Amniotic epithelial cell (primary cell): ENCODE measurements around the gene HS6ST2.

Source experiments
- DNase-seq: peaks from one replicate; pipeline ENCODE4 v3.0.0-alpha.2; 2010; ENCODE audit warnings: low read depth

HS6ST2 gene

DNA sequence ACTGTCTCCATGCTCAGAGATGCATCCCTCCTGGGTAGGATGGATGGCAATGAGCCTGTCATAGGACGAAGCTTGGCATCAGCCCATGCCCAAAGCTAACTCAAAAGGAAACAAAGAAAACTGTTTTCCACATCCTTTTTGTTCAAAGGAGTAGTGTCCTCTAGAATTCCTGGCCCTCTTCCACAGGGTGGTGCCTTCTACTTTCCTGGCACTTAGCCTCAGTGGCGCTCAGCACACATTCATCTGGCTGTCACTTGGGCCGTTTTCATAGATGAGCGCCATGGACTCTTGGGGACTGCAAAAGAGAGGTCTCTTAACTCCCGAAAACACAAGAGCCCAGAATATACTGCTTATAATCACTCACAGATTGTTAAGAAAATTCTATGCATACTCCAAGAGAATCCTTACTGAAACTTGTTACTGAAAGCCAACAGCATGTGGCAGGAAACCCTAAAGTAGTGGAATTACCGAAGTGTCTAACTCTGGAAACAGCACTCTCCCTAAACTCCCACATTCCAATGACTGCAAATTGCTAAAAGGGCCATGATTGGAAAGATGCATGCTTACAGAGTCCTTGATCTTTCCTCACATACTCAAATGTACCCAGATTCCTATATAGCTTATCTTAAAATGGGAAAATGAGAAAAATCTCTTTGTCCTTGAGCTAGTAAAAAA lies 110.0 kb downstream of the HS6ST2 start:
- no peak for DNase-seq

DNA sequence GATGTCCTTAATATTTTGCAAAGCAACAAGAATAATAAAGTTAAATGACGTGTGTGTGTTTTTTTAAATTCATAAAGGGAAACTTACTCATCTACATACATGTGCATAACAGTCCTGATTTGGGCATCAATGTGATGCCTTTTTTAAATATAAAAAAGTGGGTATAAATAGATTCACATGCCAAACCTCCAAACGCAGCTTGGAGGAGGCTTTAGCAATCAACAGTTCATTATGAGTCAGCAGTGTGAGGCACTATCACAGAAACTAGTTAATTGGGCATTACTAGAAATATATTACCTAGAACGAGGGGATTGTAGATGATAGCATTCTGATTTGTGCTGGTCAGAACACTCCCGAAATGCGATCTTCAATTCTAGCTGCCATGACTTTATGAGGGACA lies 115.1 kb downstream of the HS6ST2 start:
- no peak for DNase-seq

DNA sequence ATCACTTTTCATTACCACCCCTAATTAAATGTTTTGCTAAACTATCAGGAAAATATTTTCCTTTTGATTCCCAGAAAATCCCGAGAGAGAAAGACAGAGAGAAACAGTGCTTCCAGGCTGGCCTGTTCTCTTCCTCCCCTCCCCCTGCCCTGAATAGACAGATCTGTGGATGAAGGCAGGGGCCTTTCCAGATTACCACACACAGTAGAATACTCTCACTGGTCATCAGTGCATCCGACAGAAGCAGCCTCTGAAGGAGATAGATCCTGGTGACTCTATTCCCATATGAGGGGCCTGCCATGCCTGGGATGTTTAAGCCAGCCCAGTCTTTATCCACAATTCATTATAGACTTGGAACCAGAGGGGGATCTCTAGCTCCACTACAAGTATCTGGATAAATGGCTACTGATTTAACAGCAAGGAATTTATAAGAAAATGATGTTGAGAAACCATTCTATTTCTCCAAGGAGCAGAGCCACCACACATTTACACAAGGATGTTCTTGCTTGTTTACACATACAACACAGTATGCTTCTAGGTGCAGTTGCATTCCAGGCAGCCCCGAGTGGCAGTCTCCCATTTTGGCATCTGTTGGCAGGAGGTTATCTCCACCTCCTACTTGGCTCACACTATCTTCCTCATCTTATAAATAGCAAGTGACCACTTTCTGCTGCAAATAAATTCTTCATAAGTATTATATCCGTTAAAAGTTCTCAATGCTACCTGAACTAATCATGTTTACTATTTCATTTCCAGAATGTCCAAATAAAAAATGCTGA lies 115.8 kb downstream of the HS6ST2 start:
- DNase-seq: no peak

DNA sequence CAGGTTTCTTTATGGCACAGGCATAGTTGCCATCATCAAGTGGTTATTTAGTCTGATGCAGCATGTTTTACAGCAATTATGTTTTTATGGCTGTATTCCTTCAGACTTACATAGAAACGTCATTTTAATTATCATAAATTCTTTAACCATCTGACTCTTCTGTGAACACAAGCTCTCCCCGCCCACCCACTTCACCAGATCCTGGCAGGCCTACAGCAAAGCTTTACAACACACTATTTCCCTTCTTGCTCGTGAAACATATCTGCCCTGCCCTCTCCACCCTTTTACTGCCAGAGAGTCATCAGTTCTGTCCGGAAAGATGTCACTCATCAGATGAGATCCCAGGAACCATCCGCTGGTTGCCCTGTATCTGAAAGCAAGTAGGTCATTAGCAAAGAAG lies 120.5 kb downstream of the HS6ST2 start:
- peak; percentile 15 for DNase-seq

DNA sequence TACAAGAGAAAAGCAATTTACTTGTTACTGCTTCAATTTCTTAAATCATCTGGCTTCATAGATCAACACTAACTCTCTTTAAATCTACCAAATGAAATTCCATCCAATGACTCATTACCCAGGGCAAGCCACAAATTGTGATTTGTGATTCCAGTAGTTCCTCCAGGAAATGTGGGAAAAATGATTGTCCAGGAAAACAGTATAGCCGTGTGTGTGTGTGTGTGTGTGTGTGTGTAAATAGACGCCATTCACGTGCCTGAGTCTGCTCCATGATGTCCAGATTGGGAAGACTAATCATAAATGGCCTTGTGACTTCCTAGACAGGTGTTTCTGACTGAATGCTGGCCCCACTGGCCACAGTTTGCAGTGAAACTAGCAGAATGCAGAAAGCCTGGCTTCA lies 121.3 kb downstream of the HS6ST2 start:
- peak; percentile 84 for DNase-seq

DNA sequence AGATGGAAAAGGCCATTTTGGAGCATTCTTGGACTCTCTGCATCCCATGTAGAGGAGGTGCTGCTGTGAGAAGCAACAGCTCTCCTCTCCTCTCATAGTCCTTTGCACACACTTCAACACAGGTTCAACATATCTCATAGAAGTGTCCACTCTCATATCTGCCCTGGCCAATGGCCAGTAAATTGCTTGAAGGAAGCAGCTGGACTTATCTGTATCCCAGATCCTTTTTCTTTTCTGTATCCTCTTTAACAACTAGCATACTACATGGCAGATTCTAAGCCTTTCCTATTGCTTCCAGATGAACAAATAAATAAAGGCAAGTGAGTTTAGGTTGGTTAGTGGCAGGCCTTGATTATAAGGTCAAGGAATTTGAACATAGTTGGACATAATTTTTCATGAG lies 122.0 kb downstream of the HS6ST2 start:
- DNase-seq: no peak

DNA sequence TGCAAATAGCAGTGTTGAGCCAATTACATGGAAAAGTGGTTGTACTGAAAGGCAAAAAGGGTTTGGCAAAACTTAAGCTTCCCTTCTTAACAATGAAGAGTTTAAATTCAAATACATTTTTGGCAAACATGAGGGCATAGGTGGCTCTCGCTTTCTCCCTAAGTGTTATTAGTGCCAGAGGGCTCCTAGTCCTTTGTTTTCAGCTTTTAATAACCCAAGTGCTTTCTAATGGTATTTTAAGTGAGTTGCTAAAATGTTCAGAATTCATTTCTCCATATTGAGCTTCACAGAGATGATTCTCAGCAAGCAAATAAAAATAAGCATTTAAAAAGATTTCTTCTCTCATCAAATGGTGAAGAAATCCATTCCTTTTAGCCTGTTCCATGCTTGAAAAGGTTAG lies 123.7 kb downstream of the HS6ST2 start:
- DNase-seq: no peak

DNA sequence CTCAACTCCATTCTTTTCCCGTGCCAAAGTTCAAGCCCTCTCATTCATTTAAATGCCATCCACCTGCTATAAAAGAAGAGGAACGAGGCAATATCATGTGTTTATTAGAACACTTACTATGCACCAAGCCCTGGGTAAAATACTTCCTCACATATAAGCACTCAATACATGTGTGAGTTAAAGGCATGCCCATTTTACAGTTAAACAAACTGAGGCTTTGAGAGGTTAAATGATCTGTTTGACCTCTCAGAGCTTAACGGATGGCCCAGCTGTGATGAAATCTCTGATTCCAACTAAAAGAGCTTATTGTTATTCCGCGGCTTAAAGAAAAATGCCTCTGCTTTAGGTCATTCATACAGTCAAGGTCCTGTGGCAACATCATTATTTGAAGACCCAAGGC lies 124.3 kb downstream of the HS6ST2 start:
- DNase-seq: no peak

DNA sequence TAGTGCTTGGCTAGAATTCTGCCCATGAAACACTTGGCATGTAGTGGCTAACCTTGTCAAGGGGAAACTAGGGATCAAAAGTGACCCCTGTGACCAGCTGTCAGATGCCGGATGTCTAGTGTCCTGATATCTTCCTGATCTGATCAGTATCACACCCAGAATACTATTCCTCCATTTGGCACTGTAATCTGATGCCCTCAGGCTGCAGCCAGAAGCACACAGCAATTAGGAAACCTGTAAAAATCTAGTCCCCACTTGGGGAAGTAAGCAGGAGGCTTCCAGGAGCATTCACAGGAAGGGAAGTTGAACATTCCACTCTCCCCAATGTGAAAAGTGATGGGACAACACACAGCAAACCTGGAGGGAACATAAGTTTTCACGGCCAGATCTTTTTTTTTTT lies 125.1 kb downstream of the HS6ST2 start:
- no peak for DNase-seq

DNA sequence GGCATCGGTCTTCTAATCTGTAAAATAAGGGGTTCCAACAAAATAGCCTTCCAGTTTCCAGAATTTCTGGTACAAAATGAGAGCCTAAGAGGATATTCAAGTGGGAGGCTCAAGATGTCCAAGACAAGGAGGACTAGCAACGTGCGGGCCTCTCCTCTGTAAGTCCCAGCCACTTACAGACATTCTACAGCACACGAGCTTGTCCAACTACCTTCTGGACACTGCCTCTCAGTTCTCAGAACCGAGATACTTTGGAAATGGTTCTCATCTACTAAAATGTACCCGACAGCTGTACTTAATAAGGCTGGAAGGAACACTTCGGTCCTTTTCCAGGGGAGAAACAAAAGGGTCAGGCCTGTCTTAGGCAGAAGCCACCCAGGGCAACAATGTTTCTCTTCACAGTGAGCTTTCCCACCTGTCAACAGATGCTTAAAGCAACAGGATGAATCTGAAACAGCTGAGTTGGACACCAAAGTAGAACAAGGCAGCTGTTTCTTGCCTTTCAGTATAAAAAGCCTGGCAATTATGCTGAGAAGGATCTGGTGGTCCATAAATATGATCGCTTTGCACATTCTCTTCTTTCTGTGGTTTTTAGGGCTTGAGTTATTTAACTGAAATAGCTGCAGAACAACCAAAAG lies 127.0 kb downstream of the HS6ST2 start:
- no peak for DNase-seq

DNA sequence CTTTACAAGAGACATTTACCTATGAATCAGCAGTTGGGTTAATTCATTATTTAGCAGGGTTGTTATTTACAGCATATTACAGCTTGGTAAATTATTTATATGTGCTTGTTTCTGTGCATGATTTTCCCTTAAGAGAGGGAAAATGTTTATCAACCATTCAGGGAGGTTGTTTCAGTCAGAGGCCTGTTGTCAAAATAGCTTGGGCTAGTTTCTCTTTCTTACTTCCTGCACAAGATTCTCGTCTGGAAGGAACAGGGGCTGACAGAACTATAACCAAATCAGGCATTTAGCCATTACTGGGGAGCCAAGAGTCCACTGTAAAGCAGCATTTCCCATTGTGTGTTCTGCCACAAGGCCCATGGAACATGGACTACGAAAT lies 135.8 kb downstream of the HS6ST2 start:
- no peak for DNase-seq

DNA sequence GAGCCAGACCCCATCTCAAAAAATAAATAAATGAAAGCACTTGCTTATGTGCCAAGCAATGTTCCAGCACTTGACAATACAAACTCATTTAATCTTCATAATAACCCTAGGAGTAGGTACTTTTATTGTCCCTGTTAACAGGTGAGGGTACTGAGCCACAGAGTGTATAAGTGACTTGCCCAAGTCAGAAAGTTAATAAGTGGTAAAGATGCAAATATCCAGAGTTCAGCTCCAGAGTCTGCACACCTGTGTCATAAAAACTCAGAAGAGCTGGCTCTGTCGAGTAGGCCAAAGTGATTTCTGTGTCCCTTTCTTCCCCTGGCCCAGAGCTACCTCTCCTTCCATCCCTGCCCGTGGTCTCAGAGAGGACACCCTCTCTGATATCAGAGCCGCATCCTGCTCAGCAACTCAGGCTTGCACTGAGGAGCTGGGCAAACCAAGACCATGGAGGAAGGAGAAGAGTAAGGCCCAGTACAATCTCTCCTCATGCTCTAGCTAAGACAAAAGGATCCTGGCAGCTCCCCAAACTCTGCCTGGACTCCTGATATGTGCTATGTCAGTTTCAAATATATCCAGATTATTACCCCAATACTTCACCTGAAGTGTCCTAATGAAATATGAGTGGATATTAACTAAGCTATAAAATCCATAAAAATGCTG lies 136.3 kb downstream of the HS6ST2 start:
- no peak for DNase-seq

DNA sequence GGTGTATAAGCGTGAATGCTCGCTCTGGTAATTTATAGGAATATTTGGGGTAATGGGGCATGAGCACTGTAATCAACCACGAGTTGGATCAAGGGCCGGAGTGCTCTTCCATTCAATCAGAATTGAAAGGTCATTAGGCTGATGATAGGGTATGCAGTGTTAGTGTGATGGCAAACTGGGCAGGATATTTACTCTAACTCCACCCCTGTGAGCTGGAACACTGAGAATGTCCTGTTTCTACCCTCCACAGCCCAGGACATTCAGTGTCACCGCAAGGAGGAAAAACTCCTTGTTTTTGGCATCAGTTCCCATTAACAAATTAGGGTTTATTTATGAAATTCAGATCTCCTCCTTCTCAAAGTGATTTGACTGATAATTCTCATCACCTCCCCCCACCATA lies 137.8 kb downstream of the HS6ST2 start:
- no peak for DNase-seq

DNA sequence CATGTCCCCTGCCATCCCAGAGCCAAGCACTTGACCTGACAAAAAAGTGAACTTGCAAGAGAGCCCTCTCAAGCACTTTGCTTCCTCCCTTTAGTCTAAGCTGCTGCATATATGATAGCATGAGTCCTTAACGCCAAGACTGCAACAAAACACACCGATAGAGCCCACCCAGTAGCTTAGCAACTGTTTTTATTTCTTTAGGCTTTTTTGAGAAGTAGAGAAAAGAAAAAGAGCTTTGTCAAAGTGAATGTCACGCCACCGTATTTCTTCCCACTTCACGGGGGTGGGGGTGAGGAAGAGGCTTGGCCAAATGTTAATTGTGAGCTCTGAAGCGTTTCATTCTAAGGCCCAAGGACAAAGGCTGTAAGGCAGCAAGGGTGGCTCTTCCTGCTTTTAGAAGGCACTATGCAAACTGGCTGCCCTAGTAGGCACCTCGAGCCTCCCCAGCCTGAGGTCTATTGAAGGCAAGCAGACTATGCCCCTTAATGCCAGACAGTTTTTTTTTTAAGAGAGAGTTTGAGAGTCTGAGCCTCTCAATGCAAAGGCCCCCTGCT lies 138.6 kb downstream of the HS6ST2 start:
- no peak for DNase-seq

DNA sequence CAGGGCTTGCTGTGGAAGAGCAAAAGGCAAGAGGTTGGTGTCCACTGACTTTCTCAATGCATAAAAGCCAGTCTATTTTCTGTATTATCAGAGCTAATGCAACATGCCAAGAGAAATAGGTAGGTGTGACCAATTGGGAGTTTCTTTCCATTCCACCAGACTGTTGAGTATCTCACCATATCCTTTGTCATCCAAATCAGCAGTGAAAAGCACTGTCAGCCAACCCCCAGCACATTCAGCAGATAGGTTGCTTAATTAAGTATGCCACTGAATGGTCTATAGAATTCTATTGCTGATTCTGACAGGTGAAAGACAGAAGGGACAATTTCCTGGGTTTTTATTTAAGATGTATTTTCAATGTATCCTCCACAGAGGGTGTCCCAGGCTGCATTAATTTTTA lies 139.8 kb downstream of the HS6ST2 start:
- DNase-seq: no peak

DNA sequence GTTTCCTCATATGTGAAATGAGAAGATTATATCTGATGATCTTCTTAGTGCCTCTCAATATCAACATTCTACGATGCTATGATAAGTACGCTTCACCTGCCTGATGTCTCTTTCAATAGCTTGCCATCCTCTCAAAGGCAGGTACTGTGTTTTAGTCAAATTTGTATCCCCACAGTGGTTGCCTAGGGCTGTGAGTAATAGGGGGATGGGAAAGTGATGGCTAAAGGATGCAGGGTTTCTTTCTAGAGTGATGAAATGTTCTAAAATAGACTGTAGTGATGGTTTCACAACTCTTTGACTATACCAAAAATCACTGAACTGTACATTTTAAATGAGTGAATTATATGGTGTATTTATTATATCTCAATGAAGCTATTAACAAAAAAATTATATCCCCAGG lies 142.8 kb downstream of the HS6ST2 start:
- no peak for DNase-seq

DNA sequence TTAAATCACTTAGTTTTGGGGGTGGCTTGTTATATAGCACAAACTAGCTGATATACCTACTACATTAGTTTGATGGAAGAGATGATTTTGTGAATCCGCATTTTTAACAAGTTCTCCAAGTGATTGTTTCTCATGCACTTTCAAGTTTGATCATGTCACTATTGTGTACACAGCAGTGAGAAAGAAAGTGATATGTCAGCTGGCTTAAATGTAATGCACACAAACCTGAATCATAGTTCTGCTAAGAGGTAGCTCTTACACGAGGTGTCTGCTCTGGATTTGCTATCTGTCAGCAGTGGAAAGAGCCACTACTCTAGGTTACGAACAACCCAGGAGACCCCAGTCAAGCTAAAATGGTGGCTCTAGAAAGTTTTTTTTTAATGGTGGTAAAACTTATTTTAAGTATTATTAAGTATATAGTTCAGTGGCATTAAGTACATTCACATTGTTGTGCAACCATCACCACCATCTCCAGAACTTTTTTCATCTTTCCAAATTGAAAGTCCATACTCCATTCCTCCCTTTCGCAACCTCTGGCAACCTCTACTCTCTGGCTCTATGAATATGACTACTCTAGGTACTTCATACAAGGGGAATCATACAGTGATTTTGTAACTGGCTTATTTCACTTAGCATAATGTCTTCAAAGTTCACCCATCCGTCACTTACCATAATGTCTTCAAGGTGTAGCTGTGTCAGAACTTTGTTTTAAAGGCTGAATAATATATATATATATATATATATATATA lies 147.3 kb downstream of the HS6ST2 start:
- no peak for DNase-seq

DNA sequence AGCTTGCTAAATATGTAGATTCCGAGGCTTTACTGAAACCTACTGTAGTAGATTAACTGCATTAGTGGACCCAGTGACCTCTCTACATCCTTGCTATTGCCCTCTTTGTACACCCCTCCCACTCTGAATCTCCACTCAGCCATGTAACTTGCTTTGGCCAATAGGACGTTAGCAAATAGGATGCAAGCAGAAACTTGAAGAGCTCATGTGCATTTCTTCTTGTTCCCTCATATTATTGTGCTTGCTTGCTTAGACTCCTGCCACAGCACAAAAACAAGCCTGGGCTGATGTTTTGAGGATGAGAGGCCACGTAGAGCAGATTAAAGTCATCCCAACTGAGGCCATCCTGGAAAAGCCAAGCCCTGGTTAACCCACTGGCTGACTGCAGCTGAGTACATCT lies 147.9 kb downstream of the HS6ST2 start:
- DNase-seq: no peak

DNA sequence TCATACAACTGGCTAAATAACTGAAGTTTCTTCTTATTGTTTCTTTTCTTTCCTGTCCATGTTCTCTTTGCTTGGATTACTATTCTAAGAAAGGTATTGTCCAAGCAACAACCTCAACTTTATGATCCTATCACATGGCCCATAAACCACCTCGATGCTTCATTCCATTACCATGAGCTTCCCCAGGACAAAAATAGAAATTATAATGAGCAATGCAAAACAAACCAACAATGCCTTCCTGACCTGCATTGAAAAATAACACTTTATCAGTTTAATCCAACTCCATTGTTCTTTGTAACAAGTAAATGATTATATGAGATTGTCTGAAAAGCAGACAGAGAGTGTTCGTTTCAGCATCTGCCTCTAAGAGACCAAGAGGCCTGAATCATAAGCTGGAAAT lies 148.8 kb downstream of the HS6ST2 start:
- no peak for DNase-seq

DNA sequence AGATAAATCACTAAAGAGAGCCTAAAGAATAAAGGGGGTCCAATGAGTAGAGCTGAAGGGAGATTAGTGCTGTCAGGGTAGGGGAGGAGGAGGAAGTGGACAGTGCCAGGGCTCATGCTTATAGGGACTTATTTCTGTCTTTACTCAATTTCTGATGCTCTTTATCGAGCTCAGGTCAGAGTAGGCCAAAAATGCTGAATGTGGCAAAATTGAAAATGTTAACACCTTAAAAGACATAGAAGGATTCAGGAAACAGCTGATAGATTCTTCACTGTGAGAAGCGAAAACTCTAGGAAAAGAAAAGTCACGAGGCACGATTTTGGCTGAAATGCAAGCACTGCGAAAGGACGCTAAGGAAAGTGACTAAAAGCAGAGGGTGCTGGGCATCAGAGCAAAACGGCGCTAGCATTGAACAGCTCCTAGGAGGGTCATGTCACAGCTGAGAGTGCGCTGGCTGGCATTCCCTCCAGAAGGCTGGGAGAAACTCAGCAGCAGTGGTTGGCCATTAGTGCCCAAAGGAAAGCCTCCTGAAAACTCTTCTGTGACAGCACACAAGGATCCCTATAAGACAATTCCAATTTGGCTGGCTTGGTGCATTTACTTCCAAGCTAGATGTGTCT lies 150.9 kb downstream of the HS6ST2 start:
- DNase-seq: no peak

DNA sequence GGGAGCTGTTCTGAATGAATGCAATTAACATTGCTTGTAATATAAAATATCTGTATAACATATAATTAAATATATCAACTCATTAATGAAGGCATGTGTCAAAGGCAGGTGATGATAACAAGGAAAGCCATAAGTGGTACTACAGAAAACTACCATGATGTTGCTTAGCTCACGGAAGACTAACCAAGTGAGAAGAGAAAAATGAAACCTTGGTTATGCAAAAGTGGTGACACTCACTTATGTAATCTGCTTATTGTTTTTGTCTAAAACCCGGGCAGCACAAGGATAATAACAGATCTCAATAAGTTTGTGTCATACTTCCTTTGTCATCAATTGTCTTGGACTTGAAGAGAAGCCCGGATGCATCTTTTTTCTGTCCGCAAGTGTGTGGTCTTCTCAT lies 156.4 kb downstream of the HS6ST2 start:
- DNase-seq: no peak
